Measurements from ENCODE around the gene GSTO2. TPM values are rescaled to one million over a fixed set of nuclear protein-coding genes. Genes with fewer than 3 reads are reported as not detected.

Gene GSTO2
- total and polyA plus RNA-seq, 2 of the 13 experiments (the other 11 are each of a cell fraction or from before 2014, with no cell fraction given) = 2.1 to 7.9 TPM

DNA sequence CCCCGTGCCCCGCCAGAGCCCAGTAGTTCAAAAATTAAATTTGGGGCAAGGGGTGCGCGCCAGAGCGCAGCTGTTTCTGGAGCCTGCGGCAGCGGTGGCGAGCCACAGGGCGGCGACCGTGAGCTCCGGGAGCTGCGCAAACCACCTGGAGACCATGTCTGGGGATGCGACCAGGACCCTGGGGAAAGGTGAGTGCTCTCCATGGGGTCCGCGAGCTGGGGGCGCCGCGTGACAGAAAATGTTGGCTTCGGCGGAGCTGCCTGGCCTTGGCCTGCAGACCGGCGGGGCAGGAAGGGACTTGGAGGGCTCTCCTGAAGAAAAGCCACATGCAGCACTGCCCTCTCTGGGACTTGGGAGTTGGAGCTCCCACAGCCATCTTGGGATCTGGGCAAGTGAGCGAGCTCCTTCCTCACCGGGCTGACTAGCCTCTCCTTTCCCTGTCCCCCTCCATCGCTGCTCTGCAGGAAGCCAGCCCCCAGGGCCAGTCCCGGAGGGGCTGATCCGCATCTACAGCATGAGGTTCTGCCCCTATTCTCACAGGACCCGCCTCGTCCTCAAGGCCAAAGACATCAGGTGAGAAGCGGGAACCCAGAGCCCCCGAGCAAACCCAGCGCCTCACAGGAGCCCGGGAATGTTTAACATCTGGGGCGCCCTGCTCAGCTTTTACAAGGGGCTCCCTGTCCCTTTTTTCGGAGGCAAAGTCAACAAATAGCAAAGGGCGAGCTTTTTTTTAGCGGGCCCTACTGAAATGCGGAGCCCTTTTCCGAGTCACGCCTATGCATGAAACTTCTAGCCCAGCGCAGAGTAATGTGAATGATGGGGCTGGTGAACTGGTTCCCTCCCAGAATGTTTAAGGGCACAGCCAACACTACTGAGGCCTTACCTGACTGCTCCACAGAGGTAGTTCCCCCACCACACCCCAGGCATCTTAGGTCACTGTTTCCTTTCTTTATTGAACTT lies 6.1 kb downstream of the GSTO2 start (continued):
- TF ChIP-seq, protein P1, sequence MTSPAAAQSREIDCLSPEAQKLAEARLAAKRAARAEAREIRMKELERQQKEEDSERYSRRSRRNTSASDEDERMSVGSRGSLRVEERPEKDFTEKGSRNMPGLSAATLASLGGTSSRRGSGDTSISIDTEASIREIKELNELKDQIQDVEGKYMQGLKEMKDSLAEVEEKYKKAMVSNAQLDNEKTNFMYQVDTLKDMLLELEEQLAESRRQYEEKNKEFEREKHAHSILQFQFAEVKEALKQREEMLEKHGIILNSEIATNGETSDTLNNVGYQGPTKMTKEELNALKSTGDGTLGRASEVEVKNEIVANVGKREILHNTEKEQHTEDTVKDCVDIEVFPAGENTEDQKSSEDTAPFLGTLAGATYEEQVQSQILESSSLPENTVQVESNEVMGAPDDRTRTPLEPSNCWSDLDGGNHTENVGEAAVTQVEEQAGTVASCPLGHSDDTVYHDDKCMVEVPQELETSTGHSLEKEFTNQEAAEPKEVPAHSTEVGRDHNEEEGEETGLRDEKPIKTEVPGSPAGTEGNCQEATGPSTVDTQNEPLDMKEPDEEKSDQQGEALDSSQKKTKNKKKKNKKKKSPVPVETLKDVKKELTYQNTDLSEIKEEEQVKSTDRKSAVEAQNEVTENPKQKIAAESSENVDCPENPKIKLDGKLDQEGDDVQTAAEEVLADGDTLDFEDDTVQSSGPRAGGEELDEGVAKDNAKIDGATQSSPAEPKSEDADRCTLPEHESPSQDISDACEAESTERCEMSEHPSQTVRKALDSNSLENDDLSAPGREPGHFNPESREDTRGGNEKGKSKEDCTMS (CRISPR knock-in tag; conservative IDR thresholded peaks at IDR 0.05) = no peak
- peak; percentile 46; the same call in 1 of the 2 replicates for TF ChIP-seq ATF7-NPFF (CRISPR knock-in tag; IDR thresholded peaks at IDR 0.05; ENCODE audit: low read depth)
- TF ChIP-seq, protein P2, sequence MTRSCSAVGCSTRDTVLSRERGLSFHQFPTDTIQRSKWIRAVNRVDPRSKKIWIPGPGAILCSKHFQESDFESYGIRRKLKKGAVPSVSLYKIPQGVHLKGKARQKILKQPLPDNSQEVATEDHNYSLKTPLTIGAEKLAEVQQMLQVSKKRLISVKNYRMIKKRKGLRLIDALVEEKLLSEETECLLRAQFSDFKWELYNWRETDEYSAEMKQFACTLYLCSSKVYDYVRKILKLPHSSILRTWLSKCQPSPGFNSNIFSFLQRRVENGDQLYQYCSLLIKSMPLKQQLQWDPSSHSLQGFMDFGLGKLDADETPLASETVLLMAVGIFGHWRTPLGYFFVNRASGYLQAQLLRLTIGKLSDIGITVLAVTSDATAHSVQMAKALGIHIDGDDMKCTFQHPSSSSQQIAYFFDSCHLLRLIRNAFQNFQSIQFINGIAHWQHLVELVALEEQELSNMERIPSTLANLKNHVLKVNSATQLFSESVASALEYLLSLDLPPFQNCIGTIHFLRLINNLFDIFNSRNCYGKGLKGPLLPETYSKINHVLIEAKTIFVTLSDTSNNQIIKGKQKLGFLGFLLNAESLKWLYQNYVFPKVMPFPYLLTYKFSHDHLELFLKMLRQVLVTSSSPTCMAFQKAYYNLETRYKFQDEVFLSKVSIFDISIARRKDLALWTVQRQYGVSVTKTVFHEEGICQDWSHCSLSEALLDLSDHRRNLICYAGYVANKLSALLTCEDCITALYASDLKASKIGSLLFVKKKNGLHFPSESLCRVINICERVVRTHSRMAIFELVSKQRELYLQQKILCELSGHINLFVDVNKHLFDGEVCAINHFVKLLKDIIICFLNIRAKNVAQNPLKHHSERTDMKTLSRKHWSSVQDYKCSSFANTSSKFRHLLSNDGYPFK (CRISPR knock-in tag; IDR thresholded peaks at IDR 0.05; ENCODE audit: borderline replicate concordance) = peak; percentile 59; the same call in 1 of the 2 replicates
- TF ChIP-seq, protein P3, sequence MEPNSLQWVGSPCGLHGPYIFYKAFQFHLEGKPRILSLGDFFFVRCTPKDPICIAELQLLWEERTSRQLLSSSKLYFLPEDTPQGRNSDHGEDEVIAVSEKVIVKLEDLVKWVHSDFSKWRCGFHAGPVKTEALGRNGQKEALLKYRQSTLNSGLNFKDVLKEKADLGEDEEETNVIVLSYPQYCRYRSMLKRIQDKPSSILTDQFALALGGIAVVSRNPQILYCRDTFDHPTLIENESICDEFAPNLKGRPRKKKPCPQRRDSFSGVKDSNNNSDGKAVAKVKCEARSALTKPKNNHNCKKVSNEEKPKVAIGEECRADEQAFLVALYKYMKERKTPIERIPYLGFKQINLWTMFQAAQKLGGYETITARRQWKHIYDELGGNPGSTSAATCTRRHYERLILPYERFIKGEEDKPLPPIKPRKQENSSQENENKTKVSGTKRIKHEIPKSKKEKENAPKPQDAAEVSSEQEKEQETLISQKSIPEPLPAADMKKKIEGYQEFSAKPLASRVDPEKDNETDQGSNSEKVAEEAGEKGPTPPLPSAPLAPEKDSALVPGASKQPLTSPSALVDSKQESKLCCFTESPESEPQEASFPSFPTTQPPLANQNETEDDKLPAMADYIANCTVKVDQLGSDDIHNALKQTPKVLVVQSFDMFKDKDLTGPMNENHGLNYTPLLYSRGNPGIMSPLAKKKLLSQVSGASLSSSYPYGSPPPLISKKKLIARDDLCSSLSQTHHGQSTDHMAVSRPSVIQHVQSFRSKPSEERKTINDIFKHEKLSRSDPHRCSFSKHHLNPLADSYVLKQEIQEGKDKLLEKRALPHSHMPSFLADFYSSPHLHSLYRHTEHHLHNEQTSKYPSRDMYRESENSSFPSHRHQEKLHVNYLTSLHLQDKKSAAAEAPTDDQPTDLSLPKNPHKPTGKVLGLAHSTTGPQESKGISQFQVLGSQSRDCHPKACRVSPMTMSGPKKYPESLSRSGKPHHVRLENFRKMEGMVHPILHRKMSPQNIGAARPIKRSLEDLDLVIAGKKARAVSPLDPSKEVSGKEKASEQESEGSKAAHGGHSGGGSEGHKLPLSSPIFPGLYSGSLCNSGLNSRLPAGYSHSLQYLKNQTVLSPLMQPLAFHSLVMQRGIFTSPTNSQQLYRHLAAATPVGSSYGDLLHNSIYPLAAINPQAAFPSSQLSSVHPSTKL (CRISPR knock-in tag; IDR thresholded peaks at IDR 0.05) = no peak; the same call in 1 of the 2 replicates
- peak; percentile 71 for TF ChIP-seq SALL1 (CRISPR knock-in tag; IDR thresholded peaks at IDR 0.05)
- TF ChIP-seq HMGA1 (CRISPR knock-in tag; conservative IDR thresholded peaks at IDR 0.05) = no peak
- TF ChIP-seq, protein P4, sequence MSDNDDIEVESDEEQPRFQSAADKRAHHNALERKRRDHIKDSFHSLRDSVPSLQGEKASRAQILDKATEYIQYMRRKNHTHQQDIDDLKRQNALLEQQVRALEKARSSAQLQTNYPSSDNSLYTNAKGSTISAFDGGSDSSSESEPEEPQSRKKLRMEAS (IDR thresholded peaks at IDR 0.05) = peak; percentile 37; the same call in 1 of the 2 replicates
- 0 out of 2 replicates have a peak, but pooled peaks have one; percentile 25 for TF ChIP-seq PPARG (CRISPR knock-in tag; conservative IDR thresholded peaks at IDR 0.05)
- no peak for TF ChIP-seq KLF9 (CRISPR knock-in tag; IDR thresholded peaks at IDR 0.05; ENCODE audit: low read depth)
- TF ChIP-seq, protein P5, sequence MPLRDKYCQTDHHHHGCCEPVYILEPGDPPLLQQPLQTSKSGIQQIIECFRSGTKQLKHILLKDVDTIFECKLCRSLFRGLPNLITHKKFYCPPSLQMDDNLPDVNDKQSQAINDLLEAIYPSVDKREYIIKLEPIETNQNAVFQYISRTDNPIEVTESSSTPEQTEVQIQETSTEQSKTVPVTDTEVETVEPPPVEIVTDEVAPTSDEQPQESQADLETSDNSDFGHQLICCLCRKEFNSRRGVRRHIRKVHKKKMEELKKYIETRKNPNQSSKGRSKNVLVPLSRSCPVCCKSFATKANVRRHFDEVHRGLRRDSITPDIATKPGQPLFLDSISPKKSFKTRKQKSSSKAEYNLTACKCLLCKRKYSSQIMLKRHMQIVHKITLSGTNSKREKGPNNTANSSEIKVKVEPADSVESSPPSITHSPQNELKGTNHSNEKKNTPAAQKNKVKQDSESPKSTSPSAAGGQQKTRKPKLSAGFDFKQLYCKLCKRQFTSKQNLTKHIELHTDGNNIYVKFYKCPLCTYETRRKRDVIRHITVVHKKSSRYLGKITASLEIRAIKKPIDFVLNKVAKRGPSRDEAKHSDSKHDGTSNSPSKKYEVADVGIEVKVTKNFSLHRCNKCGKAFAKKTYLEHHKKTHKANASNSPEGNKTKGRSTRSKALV (CRISPR knock-in tag; IDR thresholded peaks at IDR 0.05) = peak; percentile 65; the same call in 1 of the 2 replicates
- no peak for TF ChIP-seq KDM5A (IDR thresholded peaks at IDR 0.05; ENCODE audit: borderline replicate concordance, low read length)
- no peak for TF ChIP-seq FOXA3 (CRISPR knock-in tag; IDR thresholded peaks at IDR 0.05)
- TF ChIP-seq AKAP8 (CRISPR knock-in tag; IDR thresholded peaks at IDR 0.05) = no peak
- TF ChIP-seq SSRP1 (CRISPR knock-in tag; IDR thresholded peaks at IDR 0.05) = no peak
- no peak for TF ChIP-seq ZNF607 (CRISPR knock-in tag; IDR thresholded peaks at IDR 0.05; ENCODE audit: borderline replicate concordance)

Measured in HepG2 (cell line).